ENCODE results near the gene IGFBP2. TPM values are rescaled to one million over a fixed set of nuclear protein-coding genes. Genes with fewer than 3 reads are reported as not detected.
"Not testable (repeated sequence)": the region's sequence is repeated elsewhere in the genome, so short reads cannot be mapped to it uniquely, and the experiment has no call there.

The IGFBP2 gene
- polyA plus RNA-seq, 1 donor (not counting 4 experiments of a cell fraction or from before 2014, with no cell fraction given): 10.2 TPM

GRCh38 chr2:216596980-216597509 is 36.2 kb upstream of the IGFBP2 start:
- Histone ChIP-seq H3K4me3 (ENCODE audit: control insufficient read depth in 2 of 3, extremely low read depth in 1 of 3, insufficient read depth in 2 of 3, low read depth in 1 of 3, low read length in 3 of 3) (no peak overlapping the region), H3K27ac (ENCODE audit: control insufficient read depth, insufficient read depth, low read length) (no peak overlapping the region), H3K27me3 (ENCODE audit: control insufficient read depth, extremely low read depth, insufficient read depth, low read length) (no peaks in the 10 kb centered on the region), H3K36me3 (ENCODE audit: control insufficient read depth in 2 of 2, extremely low read depth in 1 of 2, insufficient read depth in 2 of 2, low read length in 2 of 2) (no peaks in the 10 kb centered on the region), H3K9me3 (ENCODE audit: control insufficient read depth, low read depth, low read length) (no peaks in the 10 kb centered on the region), H3K9ac (ENCODE audit: control insufficient read depth, extremely low read depth, insufficient read depth, low read length) (no peak overlapping the region), H3K9me1 (ENCODE audit: control insufficient read depth, extremely low read depth, insufficient read depth, low read length) (no peaks in the 10 kb centered on the region), H2AFZ (ENCODE audit: control insufficient read depth, low read length) (no peak overlapping the region), H3K4me2 (ENCODE audit: control insufficient read depth, extremely low read depth, insufficient read depth, low read depth, low read length) (peak overlapping the region; percentile 22), H4K20me1 (ENCODE audit: control insufficient read depth, extremely low read depth, insufficient read depth, low read length) (no peaks in the 10 kb centered on the region), H3K79me2 (ENCODE audit: control insufficient read depth, insufficient read depth, low read length) (no peaks in the 10 kb centered on the region), H3K4me1 (ENCODE audit: control insufficient read depth, extremely low read depth, insufficient read depth, low read length) (peaks cover 29% of the 10 kb centered on the region)
- dilution Hi-C loops (cut with MboI; ENCODE audit: extremely low pct_ligation_motif_present, low sequenced_read_pairs): no loop called here
- no peak for DNase-seq (ENCODE audit: low read depth, low spot score)
- no peak for TF ChIP-seq CTCF (optimal IDR thresholded peaks at IDR 0.05 in 1 of 3, IDR thresholded peaks at IDR 0.05 in 1 of 3, conservative IDR thresholded peaks at IDR 0.05 in 1 of 3; ENCODE audit: extremely low read depth in 1 of 3, insufficient read depth in 2 of 3, low read length in 3 of 3)
- TF ChIP-seq EZH2 (IDR thresholded peaks at IDR 0.05; ENCODE audit: low read length): no peak
- no peak for FAIRE-seq

DNA sequence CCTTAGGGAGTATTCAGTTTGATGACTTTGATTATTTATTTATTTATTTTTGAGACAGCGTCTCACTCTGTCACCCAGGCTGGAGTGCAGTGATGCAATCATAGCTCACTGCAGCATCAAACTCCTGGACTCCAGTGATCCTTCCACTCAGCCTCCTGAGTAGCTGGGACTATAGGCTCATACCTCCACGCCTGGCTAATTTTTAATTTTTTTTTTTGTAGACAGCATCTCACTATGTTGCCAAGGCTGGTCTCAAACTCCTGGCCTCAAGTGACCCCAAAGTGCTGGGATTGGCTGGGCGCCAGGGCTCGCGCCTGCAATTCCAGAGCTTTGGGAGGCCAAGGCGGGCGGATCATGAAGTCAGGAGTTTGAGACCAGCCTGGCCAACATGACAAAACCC is 35.4 kb upstream of the IGFBP2 start:
- H3K36me3 ChIP-seq (ENCODE audit: control insufficient read depth in 2 of 2, extremely low read depth in 1 of 2, insufficient read depth in 2 of 2, low read length in 2 of 2); DNase-seq (ENCODE audit: low read depth, low spot score); H3K9ac ChIP-seq (ENCODE audit: control insufficient read depth, extremely low read depth, insufficient read depth, low read length); H3K4me3 ChIP-seq (ENCODE audit: control insufficient read depth in 2 of 3, extremely low read depth in 1 of 3, insufficient read depth in 2 of 3, low read depth in 1 of 3, low read length in 3 of 3); H3K9me3 ChIP-seq (ENCODE audit: control insufficient read depth, low read depth, low read length); H3K27me3 ChIP-seq (ENCODE audit: control insufficient read depth, extremely low read depth, insufficient read depth, low read length); H2AFZ ChIP-seq (ENCODE audit: control insufficient read depth, low read length); FAIRE-seq; H3K79me2 ChIP-seq (ENCODE audit: control insufficient read depth, insufficient read depth, low read length); H4K20me1 ChIP-seq (ENCODE audit: control insufficient read depth, extremely low read depth, insufficient read depth, low read length); H3K9me1 ChIP-seq (ENCODE audit: control insufficient read depth, extremely low read depth, insufficient read depth, low read length); H3K27ac ChIP-seq (ENCODE audit: control insufficient read depth, insufficient read depth, low read length); H3K4me2 ChIP-seq (ENCODE audit: control insufficient read depth, extremely low read depth, insufficient read depth, low read depth, low read length); dilution Hi-C loops (cut with MboI; ENCODE audit: extremely low pct_ligation_motif_present, low sequenced_read_pairs): not testable (repeated sequence)
- H3K4me1 ChIP-seq (ENCODE audit: control insufficient read depth, extremely low read depth, insufficient read depth, low read length): peaks cover 33% of the 10 kb centered on the region

All from keratinocyte (primary cell).